SK-N-SH (cell line): ENCODE results near the gene RELN.

Experiments
- CTCF ChIP-seq: fragments of 200-600 bp; sonication (generic); IDR thresholded peaks from 2 replicates; pipeline ENCODE4 v1.6.1; 2017; ENCODE audit warnings: antibody characterized with exemption, mild to moderate bottlenecking, moderate library complexity
- YY1 ChIP-seq: IDR thresholded peaks from 2 replicates; pipeline ENCODE4 v1.4.0; 2012; ENCODE audit warnings: low read depth, mild to moderate bottlenecking

- TF ChIP-seq CTCF (no peak), YY1 (no peak)
Measured at GRCh38 chr7:103824251-103824650, 165.2 kb downstream of the RELN start.
